Measurements from ENCODE around the gene TTLL10. TPM values are rescaled to one million over a fixed set of nuclear protein-coding genes. Genes with fewer than 3 reads are reported as not detected.

TTLL10 gene
- polyA plus RNA-seq, 2 donors = 0.28 to 0.43 TPM

DNA sequence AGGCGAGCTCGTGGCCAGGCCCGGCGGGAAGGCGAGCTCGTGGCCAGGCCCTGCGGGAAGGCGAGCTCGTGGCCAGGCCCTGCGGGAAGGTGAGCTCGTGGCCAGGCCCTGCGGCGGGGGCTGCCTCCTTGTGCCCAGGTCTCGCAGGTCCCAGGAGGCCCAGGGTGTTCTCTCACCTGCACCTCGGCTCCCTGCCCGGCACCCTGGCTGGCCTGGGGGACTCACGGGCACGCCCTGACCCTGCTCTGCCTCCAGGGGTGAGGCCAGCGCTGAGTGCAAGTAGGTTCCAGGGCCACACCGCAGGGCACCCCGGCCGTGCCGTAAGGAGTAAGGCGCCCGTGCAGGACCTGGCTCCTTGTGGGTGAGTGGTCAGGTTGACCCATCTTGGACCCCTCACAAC is 53.7 kb downstream of the TTLL10 start:
- no peak overlapping the region for H3K27ac ChIP-seq (ENCODE audit: low read depth in 2 of 2, low read length in 1 of 2)
- H3K4me1 ChIP-seq (ENCODE audit: control insufficient read depth in 2 of 2, insufficient read depth in 2 of 2, low read length in 1 of 2) = peaks cover 6 to 32% of the 10 kb centered on the region in 2 donors
- 93 to 95% methylated on average over 19 to 25 of the region's 25 CpGs for WGBS, 2 donors
- H3K4me3 ChIP-seq (ENCODE audit: low read depth in 1 of 2, low read length in 2 of 2) = no peak overlapping the region
- no peaks in the 10 kb centered on the region for H3K27me3 ChIP-seq (ENCODE audit: control insufficient read depth in 1 of 2, insufficient read depth in 2 of 2, low read length in 2 of 2)
- H3K36me3 ChIP-seq (ENCODE audit: control insufficient read depth in 2 of 2, insufficient read depth in 2 of 2, low read length in 1 of 2) = peaks cover 15 to 59% of the 10 kb centered on the region in 2 donors
- peaks cover 0 to 3% of the 10 kb centered on the region in 2 donors for H3K9me3 ChIP-seq (ENCODE audit: control insufficient read depth in 2 of 2, insufficient read depth in 1 of 2, low read depth in 1 of 2, low read length in 1 of 2)

DNA sequence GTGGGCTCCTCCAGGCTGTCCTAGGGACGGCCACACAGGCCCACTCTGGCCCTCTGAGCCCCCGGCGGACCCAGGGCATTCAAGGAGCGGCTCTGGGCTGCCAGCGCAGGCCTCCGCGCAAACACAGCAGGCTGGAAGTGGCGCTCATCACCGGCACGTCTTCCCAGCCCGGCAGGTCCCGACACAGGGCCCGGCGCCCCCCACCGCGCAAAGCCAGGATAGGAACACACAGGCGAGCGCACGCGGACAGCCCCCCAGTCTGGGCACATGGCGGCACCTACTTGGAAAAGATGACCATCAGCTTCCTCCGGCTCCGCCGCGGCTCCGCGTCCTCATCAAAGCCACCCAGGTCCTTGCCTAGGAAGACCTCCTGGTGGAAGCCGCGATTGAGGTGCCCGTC is 54.5 kb downstream of the TTLL10 start:
- 95 to 97% methylated on average over 30 of the region's 30 CpGs for WGBS, 2 donors
- no peaks in the 10 kb centered on the region for H3K27me3 ChIP-seq (ENCODE audit: control insufficient read depth in 1 of 2, insufficient read depth in 2 of 2, low read length in 2 of 2)
- no peaks in the 10 kb centered on the region for H3K9me3 ChIP-seq (ENCODE audit: control insufficient read depth in 2 of 2, insufficient read depth in 1 of 2, low read depth in 1 of 2, low read length in 1 of 2)
- no peak overlapping the region for H3K27ac ChIP-seq (ENCODE audit: low read depth in 2 of 2, low read length in 1 of 2)
- H3K36me3 ChIP-seq (ENCODE audit: control insufficient read depth in 2 of 2, insufficient read depth in 2 of 2, low read length in 1 of 2) = peaks cover 12 to 51% of the 10 kb centered on the region in 2 donors
- peaks cover 8 to 37% of the 10 kb centered on the region in 2 donors for H3K4me1 ChIP-seq (ENCODE audit: control insufficient read depth in 2 of 2, insufficient read depth in 2 of 2, low read length in 1 of 2)
- no peak overlapping the region for H3K4me3 ChIP-seq (ENCODE audit: low read depth in 1 of 2, low read length in 2 of 2)

DNA sequence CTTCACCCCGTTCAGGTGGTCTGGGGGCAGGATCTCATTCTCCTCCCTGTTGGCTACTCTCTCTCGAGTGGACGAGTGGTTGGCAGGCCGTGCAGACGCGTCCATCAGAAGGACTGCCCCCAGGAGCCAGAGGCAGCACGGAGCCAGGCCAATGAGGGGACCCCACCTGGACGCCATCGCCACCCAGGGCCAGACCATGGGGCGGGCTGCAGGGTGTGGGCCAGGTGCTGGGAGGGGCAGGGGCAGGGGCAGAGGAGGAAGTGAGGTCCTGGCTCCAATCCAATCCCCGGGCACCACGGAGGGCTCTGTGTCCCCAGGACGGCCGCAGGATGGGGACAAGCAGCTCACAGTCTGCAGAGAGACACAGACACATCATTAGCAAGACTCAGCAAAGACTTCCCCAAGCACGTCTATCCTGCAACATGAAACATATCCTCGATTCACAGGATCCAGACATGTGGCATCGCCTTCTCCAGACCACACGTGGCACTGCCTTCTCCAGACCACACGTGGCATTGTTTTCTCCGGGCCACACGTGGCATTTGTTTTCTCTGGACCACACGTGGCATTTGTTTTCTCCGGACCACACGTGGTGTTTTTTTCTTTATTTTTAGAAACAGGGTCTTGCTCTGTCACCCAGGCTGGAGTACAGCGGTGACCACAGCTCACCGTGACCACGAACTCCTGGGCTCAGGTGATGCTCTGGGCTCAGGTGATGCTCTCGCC is 55.1 kb downstream of the TTLL10 start:
- H3K36me3 ChIP-seq (ENCODE audit: control insufficient read depth in 2 of 2, insufficient read depth in 2 of 2, low read length in 1 of 2) = peaks cover 12 to 47% of the 10 kb centered on the region in 2 donors
- H3K27me3 ChIP-seq (ENCODE audit: control insufficient read depth in 1 of 2, insufficient read depth in 2 of 2, low read length in 2 of 2) = no peaks in the 10 kb centered on the region
- H3K9me3 ChIP-seq (ENCODE audit: control insufficient read depth in 2 of 2, insufficient read depth in 1 of 2, low read depth in 1 of 2, low read length in 1 of 2) = no peaks in the 10 kb centered on the region
- H3K4me3 ChIP-seq (ENCODE audit: low read depth in 1 of 2, low read length in 2 of 2) = no peak overlapping the region
- H3K27ac ChIP-seq (ENCODE audit: low read depth in 2 of 2, low read length in 1 of 2) = no peak overlapping the region
- H3K4me1 ChIP-seq (ENCODE audit: control insufficient read depth in 2 of 2, insufficient read depth in 2 of 2, low read length in 1 of 2) = peaks cover 8 to 39% of the 10 kb centered on the region in 2 donors
- 87 to 89% methylated on average over 28 of the region's 28 CpGs for WGBS, 2 donors

DNA sequence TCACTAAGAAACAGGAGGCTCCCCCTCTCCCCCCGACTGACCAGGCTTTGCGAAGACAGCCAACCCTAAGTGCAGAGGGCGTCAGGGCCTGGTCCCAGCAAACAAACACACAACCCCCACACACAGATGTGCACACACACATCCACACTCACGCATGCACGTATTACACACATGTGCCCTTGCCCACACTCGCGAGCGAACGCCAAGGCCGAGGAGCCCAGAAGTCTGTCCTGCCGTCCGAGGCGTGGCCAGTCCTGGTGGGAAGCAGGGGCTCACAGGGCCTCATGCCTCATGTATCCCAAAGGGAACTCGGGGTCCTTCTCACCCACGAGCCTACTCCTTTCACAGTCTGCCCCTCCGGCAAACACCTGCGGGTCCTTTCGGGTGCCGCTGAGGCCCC is 56.1 kb downstream of the TTLL10 start:
- H3K27me3 ChIP-seq (ENCODE audit: control insufficient read depth in 1 of 2, insufficient read depth in 2 of 2, low read length in 2 of 2) = no peaks in the 10 kb centered on the region
- no peak overlapping the region for H3K27ac ChIP-seq (ENCODE audit: low read depth in 2 of 2, low read length in 1 of 2)

DNA sequence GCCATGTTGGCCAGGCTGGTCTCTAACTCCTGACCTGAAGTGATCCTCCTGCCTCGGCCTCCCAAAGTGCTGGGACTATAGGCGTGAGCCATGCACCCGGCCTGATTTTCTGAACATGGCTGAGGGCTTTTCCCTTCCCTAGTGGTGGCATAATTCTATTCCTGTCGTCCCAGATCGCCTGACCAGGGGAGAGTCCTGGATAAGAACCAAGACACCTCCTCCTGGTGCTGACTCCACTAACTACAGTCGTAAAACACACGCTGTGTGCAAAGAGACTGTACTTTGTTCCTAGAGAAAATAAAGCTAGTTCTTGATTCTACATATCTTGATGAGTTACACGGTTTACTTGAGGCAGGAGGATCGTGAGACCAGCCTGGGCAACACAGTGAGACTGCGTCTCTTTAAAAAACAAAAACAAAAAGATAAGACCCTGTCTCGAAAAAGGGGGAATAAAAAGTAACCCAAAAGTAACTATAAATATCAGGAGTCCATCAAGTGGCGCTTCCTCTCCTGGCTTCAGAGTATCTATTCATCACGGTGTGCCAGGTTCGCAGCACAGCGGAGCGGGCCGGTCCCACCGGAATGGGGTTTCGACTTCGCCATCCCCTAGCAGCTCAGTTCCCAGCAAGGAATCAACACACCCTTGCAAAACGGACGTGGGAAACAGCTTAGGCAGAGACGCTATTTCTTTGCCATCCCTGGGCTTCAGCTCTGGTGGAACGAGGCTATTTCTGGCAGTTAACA is 57.1 kb downstream of the TTLL10 start:
- H3K9me3 ChIP-seq (ENCODE audit: control insufficient read depth in 2 of 2, insufficient read depth in 1 of 2, low read depth in 1 of 2, low read length in 1 of 2) = no peaks in the 10 kb centered on the region
- no peaks in the 10 kb centered on the region for H3K27me3 ChIP-seq (ENCODE audit: control insufficient read depth in 1 of 2, insufficient read depth in 2 of 2, low read length in 2 of 2)
- peak overlapping the region; percentile 88 to 91 for H3K4me3 ChIP-seq (ENCODE audit: low read depth in 1 of 2, low read length in 2 of 2)
- WGBS, 2 donors = 12% methylated on average over 24 of the region's 24 CpGs
- peaks cover 9 to 33% of the 10 kb centered on the region in 2 donors for H3K36me3 ChIP-seq (ENCODE audit: control insufficient read depth in 2 of 2, insufficient read depth in 2 of 2, low read length in 1 of 2)
- H3K27ac ChIP-seq (ENCODE audit: low read depth in 2 of 2, low read length in 1 of 2) = peak overlapping the region; percentile 89 to 97
- peaks cover 4 to 29% of the 10 kb centered on the region in 2 donors for H3K4me1 ChIP-seq (ENCODE audit: control insufficient read depth in 2 of 2, insufficient read depth in 2 of 2, low read length in 1 of 2)

More for the DNA sequence above, 56.1 kb downstream of the TTLL10 start:
- no peaks in the 10 kb centered on the region for H3K9me3 ChIP-seq (ENCODE audit: control insufficient read depth in 2 of 2, insufficient read depth in 1 of 2, low read depth in 1 of 2, low read length in 1 of 2)
- H3K36me3 ChIP-seq (ENCODE audit: control insufficient read depth in 2 of 2, insufficient read depth in 2 of 2, low read length in 1 of 2) = peaks cover 12 to 41% of the 10 kb centered on the region in 2 donors
- 90 to 93% methylated on average over 19 of the region's 19 CpGs for WGBS, 2 donors
- H3K4me1 ChIP-seq (ENCODE audit: control insufficient read depth in 2 of 2, insufficient read depth in 2 of 2, low read length in 1 of 2) = peaks cover 8 to 39% of the 10 kb centered on the region in 2 donors
- H3K4me3 ChIP-seq (ENCODE audit: low read depth in 1 of 2, low read length in 2 of 2) = no peak overlapping the region

DNA sequence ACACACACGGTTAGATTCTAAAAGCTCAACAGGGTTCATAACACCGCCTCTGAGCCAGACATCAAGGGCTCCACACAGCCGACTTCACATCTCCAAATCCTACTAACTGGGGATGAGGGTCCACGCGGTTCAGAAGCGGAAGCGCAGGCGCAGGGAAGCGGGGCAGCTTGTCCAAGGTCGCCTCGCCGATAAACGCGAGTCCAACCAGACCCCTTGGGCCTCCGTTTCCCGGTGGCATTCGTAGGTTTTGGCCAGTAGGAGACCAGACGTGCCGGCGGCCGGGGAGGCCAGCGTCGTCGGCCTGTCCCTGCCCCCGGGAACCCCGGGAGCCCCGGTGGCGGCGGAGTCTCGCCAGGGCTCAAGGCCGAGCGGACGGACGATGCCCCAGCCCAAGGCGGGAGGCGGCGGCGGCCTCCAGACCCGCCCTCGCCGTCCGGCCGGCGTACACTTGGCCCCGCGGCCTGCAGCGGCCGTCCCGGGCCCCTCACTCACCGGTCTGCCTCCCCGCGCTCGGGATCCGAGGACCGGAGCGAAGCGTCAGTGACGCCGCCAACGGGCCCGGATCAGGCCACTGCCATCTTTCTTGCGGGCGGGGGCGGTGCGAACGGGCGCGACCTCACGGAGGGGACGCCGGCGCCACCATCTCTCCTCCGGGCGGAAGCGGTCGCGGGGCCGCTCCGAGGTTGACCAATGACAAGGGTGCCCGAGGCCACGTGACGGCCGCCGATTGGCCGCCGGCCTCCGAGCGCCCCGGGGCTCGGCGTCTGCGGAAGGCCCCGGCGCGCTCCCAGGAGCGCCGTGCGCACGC is 57.9 kb downstream of the TTLL10 start, which contains the start of gene SDF4:
Gene SDF4, minus strand, starts transcription at position 602 of the 808 bp plus-strand sequence. CDS start 3,229 bp downstream, outside the sequence.
- Histone ChIP-seq H3K4me3 (ENCODE audit: low read depth in 1 of 2, low read length in 2 of 2) (peak within 1 kb of the TSS; percentile 88 to 91), H3K27me3 (ENCODE audit: control insufficient read depth in 1 of 2, insufficient read depth in 2 of 2, low read length in 2 of 2) (no peaks in the 10 kb centered on the region), H3K4me1 (ENCODE audit: control insufficient read depth in 2 of 2, insufficient read depth in 2 of 2, low read length in 1 of 2) (peaks cover 4 to 29% of the 10 kb centered on the region in 2 donors), H3K36me3 (ENCODE audit: control insufficient read depth in 2 of 2, insufficient read depth in 2 of 2, low read length in 1 of 2) (peaks cover 9 to 27% of the 10 kb centered on the region in 2 donors), H3K9me3 (ENCODE audit: control insufficient read depth in 2 of 2, insufficient read depth in 1 of 2, low read depth in 1 of 2, low read length in 1 of 2) (no peaks in the 10 kb centered on the region), H3K27ac (ENCODE audit: low read depth in 2 of 2, low read length in 1 of 2) (peak within 1 kb of the TSS; percentile 89 to 97)
- 0 to 1% methylated on average over 91 to 99 of the region's 99 CpGs for WGBS, 2 donors

DNA sequence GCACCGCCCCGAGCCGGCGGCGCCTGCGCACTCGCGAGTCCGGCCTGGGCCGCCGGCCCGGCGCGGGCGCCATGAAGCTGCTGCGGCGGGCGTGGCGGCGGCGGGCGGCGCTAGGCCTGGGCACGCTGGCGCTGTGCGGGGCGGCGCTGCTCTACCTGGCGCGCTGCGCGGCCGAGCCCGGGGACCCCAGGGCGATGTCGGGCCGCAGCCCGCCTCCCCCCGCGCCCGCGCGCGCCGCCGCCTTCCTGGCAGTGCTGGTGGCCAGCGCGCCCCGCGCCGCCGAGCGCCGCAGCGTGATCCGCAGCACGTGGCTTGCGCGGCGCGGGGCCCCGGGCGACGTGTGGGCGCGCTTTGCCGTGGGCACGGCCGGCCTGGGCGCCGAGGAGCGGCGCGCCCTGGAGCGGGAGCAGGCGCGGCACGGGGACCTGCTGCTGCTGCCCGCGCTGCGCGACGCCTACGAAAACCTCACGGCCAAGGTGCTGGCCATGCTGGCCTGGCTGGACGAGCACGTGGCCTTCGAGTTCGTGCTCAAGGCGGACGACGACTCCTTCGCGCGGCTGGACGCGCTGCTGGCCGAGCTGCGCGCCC is 58.6 kb downstream of the TTLL10 start, which contains the start of gene B3GALT6:
Gene B3GALT6, plus strand, starts transcription at position 30 of the 588 bp plus-strand sequence. Its CDS starts 42 bp downstream, at position 72.
- no peaks in the 10 kb centered on the region for H3K27me3 ChIP-seq (ENCODE audit: control insufficient read depth in 1 of 2, insufficient read depth in 2 of 2, low read length in 2 of 2)
- peak within 1 kb of the TSS; percentile 89 to 97 for H3K27ac ChIP-seq (ENCODE audit: low read depth in 2 of 2, low read length in 1 of 2)
- peak within 1 kb of the TSS; percentile 88 to 91 for H3K4me3 ChIP-seq (ENCODE audit: low read depth in 1 of 2, low read length in 2 of 2)
- H3K9me3 ChIP-seq (ENCODE audit: control insufficient read depth in 2 of 2, insufficient read depth in 1 of 2, low read depth in 1 of 2, low read length in 1 of 2) = no peaks in the 10 kb centered on the region
- WGBS, 2 donors = 8 to 12% methylated on average over 43 to 100 of the region's 100 CpGs
- peaks cover 9 to 21% of the 10 kb centered on the region in 2 donors for H3K36me3 ChIP-seq (ENCODE audit: control insufficient read depth in 2 of 2, insufficient read depth in 2 of 2, low read length in 1 of 2)
- H3K4me1 ChIP-seq (ENCODE audit: control insufficient read depth in 2 of 2, insufficient read depth in 2 of 2, low read length in 1 of 2) = peaks cover 4 to 31% of the 10 kb centered on the region in 2 donors

DNA sequence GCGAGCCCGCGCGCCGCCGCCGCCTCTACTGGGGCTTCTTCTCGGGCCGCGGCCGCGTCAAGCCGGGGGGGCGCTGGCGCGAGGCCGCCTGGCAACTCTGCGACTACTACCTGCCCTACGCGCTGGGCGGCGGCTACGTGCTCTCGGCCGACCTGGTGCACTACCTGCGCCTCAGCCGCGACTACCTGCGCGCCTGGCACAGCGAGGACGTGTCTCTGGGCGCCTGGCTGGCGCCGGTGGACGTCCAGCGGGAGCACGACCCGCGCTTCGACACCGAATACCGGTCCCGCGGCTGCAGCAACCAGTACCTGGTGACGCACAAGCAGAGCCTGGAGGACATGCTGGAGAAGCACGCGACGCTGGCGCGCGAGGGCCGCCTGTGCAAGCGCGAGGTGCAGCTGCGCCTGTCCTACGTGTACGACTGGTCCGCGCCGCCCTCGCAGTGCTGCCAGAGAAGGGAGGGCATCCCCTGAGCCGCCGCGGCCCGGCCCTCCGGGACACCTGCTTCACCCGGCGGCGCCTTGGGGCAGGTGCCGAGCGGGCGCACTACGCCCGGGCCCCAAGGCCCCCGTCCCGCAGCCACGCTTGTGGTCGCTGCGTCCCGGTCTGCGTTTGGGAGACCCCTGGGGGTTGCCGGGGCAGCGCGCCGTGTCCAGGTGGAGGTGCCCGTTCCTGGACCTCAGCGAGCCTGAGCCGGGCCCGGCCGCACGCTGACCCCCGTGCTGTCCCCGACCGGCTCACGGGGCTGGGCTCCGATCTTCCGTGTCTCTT is 59.3 kb downstream of the TTLL10 start:
- Histone ChIP-seq H3K4me1 (ENCODE audit: control insufficient read depth in 2 of 2, insufficient read depth in 2 of 2, low read length in 1 of 2) (peaks cover 4 to 33% of the 10 kb centered on the region in 2 donors), H3K4me3 (ENCODE audit: low read depth in 1 of 2, low read length in 2 of 2) (peak overlapping the region; percentile 35 to 39), H3K36me3 (ENCODE audit: control insufficient read depth in 2 of 2, insufficient read depth in 2 of 2, low read length in 1 of 2) (peaks cover 6 to 14% of the 10 kb centered on the region in 2 donors), H3K27me3 (ENCODE audit: control insufficient read depth in 1 of 2, insufficient read depth in 2 of 2, low read length in 2 of 2) (no peaks in the 10 kb centered on the region), H3K9me3 (ENCODE audit: control insufficient read depth in 2 of 2, insufficient read depth in 1 of 2, low read depth in 1 of 2, low read length in 1 of 2) (no peaks in the 10 kb centered on the region), H3K27ac (ENCODE audit: low read depth in 2 of 2, low read length in 1 of 2) (peak overlapping the region in 1 of 2 donors; percentile 42)
- 83 to 87% methylated on average over 90 to 98 of the region's 98 CpGs for WGBS, 2 donors
